MM.1S (cell line): ENCODE measurements around the gene CFAP45.

Experiments
- CTCF ChIP-seq: fragments of 300-600 bp; sonication (generic); IDR thresholded peaks from 2 replicates; pipeline ENCODE4 v1.5.1; 2016; ENCODE audit warnings: antibody characterized with exemption, low read length, mixed read lengths
- EZH2 ChIP-seq: fragments of 300-600 bp; sonication (generic); optimal IDR thresholded peaks from 2 replicates; pipeline ENCODE3; 2017; ENCODE audit warnings: low read depth, mild to moderate bottlenecking, antibody characterized with exemption, low read length, mixed read lengths
- EZH2phosphoT487 ChIP-seq: fragments of 300-600 bp; sonication (generic); IDR thresholded peaks from 2 replicates; pipeline ENCODE4 v1.6.1; 2018; ENCODE audit warnings: antibody characterized with exemption, low read length

GRCh38 chr1:159861218-159861617, 38.7 kb downstream of the CFAP45 start:
- TF ChIP-seq CTCF: no peak
- TF ChIP-seq EZH2: no peak
- no peak for TF ChIP-seq EZH2phosphoT487
